ENCODE data around the gene SCAMP3.
"Not testable (repeated sequence)": the region's sequence is repeated elsewhere in the genome, so short reads cannot be mapped to it uniquely, and the experiment has no call there.

The SCAMP3 gene

DNA sequence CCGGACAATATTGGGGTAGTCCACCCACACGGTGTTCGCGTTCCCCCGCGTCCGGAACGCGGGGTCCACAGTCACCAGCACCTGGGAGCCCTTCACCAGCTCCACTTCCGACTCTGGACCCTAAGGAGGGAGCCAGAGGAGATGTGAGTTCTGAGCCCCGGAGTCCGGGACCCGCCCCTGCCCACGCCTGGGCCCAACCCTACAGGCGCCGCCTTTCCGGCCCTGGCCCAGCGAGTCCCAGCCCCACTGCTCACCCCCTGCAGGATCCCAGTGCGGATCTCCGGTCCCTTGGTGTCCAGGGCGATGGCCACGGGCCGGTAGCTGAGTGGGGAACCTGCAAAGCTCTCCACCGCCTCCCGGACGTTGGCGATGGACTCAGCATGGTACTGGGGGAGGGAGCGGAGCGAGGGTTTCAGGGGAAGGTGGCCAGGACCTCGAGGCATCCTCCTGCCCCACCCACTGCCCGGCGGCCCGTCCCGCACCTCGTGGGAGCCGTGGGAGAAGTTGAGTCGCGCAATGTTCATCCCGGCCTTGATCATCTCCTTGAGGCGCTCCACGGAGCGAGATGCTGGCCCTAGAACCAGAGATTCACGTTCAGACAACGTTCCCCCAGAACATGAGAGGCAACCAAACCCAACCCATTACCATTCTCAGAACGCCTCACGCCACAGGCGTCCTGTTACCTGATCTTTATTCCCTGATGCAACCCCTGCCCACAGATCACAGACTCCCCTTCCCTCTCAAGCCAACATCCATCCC lies 33.2 kb upstream of the SCAMP3 start:
- TF ChIP-seq CTCF (IDR thresholded peaks at IDR 0.05; ENCODE audit: extremely low read depth, missing control alignments) = no peak
- no peak for DNase-seq (ENCODE audit: low spot score)

- no peak for DNase-seq (ENCODE audit: low spot score)
- TF ChIP-seq CTCF (IDR thresholded peaks at IDR 0.05; ENCODE audit: extremely low read depth, missing control alignments) = no peak
These were observed 32.5 kb upstream of the SCAMP3 start for GRCh38 chr1:155294520-155295182.

DNA sequence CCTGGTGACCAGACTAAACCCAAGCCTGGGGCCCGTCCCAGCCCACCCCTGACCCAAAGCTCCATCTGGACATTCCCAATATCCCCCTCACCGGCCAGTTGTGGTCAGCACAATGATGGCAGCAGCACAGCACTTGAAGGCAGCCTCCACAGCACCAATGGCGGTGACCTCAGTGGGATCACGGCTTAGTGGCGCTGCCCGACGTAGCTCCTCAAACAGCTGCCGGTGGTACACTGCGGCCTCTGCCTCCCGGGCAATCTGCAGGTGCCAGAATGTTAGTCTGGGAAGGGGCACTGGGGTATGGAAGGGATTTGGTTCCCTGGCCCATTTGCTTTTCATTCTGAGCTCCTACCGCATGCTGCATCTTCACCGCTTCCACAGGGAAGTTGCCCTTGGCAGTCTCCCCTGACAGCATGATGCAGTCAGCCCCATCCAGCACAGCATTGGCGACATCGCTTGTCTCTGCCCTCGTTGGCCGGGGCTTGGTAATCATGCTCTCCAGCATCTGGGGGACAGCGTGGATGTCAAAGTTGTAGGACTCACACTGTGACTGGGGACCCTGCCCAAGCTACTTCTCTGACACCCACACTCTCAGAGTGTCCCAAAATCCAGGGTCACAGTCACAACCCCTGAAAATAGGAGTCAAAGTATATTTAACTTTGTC lies 31.1 kb upstream of the SCAMP3 start:
- TF ChIP-seq CTCF (IDR thresholded peaks at IDR 0.05; ENCODE audit: extremely low read depth, missing control alignments) = no peak
- no peak for DNase-seq (ENCODE audit: low spot score)

GRCh38 chr1:155291006-155291405 lies 28.8 kb upstream of the SCAMP3 start:
- not testable (repeated sequence) for DNase-seq (ENCODE audit: low spot score)

DNA sequence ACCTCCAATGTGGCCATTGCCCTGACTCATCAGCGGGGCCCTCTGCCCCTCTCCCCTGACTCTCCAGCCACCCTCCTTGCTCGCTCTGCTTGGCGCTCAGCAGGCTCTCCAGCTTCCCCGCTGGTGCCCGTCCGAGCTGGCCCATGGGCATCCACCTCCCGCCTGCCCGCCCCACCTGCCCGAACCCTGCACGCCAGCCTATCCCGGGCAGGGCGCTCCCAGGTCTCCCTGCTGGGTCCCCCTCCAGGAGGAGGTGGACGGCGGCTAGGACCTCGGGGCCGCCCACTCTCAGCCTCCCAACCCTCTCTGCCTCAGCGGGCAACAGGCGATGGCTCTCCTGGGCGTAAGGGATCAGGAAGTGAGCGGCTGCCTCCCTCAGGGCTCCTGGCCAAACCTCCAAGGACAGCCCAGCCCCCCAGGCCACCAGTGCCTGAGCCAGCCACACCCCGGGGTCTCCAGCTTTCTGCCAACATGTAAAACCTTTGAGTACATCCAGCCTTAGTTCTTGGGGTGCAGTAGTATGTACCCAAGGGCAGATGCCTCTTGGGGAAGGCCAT lies 25.9 kb upstream of the SCAMP3 start:
- TF ChIP-seq CTCF (IDR thresholded peaks at IDR 0.05; ENCODE audit: extremely low read depth, missing control alignments) = no peak
- no peak for DNase-seq (ENCODE audit: low spot score)

GRCh38 chr1:155286544-155286943 lies 24.4 kb upstream of the SCAMP3 start:
- no peak for DNase-seq (ENCODE audit: low spot score)
- TF ChIP-seq CTCF (IDR thresholded peaks at IDR 0.05; ENCODE audit: extremely low read depth, missing control alignments) = no peak

- TF ChIP-seq CTCF (IDR thresholded peaks at IDR 0.05; ENCODE audit: extremely low read depth, missing control alignments) = no peak
- no peak for DNase-seq (ENCODE audit: low spot score)
These were observed 23.5 kb upstream of the SCAMP3 start for GRCh38 chr1:155285631-155286044.
